ENCODE data around the gene MAMSTR.

MAMSTR gene

DNA sequence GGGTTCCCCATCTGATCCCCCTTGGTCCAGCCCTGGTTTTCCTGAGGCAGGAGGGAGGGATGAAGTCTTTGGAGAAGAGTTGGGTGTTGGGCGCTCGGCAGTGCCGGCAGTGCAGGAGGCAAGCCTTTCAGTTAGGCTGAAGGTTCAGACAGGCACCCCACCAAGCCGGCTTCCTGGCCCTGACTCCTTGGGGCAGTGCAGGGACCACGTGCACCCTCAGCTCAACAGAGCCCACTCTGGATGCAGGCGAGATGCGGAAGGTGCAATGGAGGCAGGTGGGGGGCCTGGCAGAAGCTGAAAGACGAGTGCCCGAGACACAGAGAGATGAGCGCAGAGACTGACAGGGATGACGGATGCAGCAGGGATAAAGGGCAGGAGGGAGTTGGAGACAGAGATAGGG lies 11.1 kb downstream of the MAMSTR start:
- DNase-seq (ENCODE audit: extremely low spot score), result no peak
- CTCF ChIA-PET, result no interaction called here
- POLR2A ChIA-PET, result no interaction called here

DNA sequence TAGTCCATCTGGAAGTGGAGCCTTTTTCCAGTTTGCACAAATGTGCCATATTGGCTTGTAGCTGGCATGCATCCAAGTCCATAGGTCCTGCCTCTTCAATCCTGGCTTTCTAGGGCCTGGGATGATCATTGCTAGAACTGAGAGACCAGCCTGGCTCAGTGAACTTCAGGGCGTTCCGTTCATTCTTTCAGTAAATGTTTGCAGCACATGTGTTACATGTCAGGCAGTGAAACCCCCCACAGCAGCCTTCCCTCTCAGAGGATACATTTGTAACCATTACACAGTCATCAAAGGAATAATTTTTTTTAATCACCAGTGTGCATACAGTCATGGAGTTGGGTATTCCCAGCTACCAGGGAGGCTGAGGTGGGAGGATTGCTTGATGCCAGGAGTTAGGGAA lies 14.1 kb downstream of the MAMSTR start:
- CTCF ChIA-PET, result no interaction called here

More for the DNA sequence above, 11.1 kb downstream of the MAMSTR start:
- TF ChIP-seq FOXM1 (IDR thresholded peaks at IDR 0.05; ENCODE audit: borderline replicate concordance), result no peak
- TF ChIP-seq FOXA1 (IDR thresholded peaks at IDR 0.05), result no peak
- TF ChIP-seq TARDBP (IDR thresholded peaks at IDR 0.05), result no peak
- TF ChIP-seq L3MBTL2 (conservative IDR thresholded peaks at IDR 0.05), result no peak
- no peak for TF ChIP-seq ARNT (IDR thresholded peaks at IDR 0.05)

DNA sequence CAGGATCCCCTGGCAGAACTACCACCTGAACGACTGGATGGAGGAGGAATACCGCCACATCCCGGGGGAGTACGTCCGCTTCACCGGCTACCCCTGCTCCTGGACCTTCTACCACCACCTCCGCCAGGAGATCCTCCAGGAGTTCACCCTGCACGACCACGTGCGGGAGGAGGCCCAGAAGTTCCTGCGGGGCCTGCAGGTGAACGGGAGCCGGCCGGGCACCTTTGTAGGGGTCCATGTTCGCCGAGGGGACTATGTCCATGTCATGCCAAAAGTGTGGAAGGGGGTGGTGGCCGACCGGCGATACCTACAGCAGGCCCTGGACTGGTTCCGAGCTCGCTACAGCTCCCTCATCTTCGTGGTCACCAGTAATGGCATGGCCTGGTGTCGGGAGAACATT lies 16.2 kb downstream of the MAMSTR start:
- CTCF ChIA-PET, result no interaction called here
- DNase-seq (ENCODE audit: extremely low spot score), result no peak
- POLR2A ChIA-PET, result no interaction called here
- TF ChIP-seq FOXM1 (IDR thresholded peaks at IDR 0.05; ENCODE audit: borderline replicate concordance) (no peak), L3MBTL2 (conservative IDR thresholded peaks at IDR 0.05) (no peak), ELF4 (IDR thresholded peaks at IDR 0.05) (no peak), HDGF (IDR thresholded peaks at IDR 0.05; ENCODE audit: borderline replicate concordance) (no peak), NFRKB (IDR thresholded peaks at IDR 0.05) (no peak), SUZ12 (IDR thresholded peaks at IDR 0.05) (no peak), LEF1 (IDR thresholded peaks at IDR 0.05; ENCODE audit: borderline replicate concordance) (no peak), CTBP1 (IDR thresholded peaks at IDR 0.05; ENCODE audit: borderline replicate concordance) (no peak), BHLHE40 (IDR thresholded peaks at IDR 0.05; ENCODE audit: borderline replicate concordance) (no peak)
- TF ChIP-seq, protein P1, sequence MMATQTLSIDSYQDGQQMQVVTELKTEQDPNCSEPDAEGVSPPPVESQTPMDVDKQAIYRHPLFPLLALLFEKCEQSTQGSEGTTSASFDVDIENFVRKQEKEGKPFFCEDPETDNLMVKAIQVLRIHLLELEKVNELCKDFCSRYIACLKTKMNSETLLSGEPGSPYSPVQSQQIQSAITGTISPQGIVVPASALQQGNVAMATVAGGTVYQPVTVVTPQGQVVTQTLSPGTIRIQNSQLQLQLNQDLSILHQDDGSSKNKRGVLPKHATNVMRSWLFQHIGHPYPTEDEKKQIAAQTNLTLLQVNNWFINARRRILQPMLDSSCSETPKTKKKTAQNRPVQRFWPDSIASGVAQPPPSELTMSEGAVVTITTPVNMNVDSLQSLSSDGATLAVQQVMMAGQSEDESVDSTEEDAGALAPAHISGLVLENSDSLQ (IDR thresholded peaks at IDR 0.05), result no peak

More for the DNA sequence above, 14.1 kb downstream of the MAMSTR start:
- POLR2A ChIA-PET, result no interaction called here
- DNase-seq (ENCODE audit: extremely low spot score), result no peak
- TF ChIP-seq FOXA1 (IDR thresholded peaks at IDR 0.05), result no peak
- TF ChIP-seq, protein P1 (IDR thresholded peaks at IDR 0.05), result no peak

DNA sequence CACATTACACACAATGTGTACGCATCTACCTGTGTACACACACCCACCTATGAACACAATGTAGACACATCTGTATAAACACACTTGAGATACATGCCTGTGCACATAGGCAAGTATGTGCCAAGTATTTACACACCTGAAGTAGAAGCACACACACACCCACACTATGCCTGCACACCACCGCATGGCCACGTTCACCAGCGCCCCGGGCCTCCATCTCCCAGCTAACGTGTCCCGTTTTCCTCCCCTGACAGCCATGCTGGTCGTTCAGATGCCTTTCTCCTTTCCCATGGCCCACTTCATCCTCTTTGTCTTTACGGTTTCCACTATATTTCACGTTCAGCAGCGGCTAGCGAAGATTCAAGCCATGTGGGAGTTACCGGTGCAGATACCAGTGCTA lies 16.8 kb downstream of the MAMSTR start:
- CTCF ChIA-PET, result no interaction called here

DNA sequence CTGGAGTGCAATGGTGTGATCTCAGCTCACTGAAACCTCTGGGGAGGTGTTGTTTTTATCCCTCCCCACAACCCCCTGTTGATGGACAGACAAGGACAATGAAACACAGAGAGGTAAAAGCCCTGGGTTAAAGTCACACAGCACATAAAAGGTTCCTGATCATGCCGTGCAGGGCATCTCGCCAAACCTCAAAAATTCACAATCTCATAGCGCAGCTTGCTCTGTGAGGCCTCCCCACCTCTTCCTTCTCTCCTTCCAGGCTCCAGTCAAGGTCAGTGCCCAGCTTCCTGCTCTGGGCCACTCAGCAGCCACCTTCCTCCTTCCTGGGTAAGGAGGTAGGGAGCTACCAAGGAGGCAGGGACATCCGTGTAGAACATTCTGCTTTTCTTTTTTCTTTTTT lies 21.5 kb downstream of the MAMSTR start:
- CTCF ChIA-PET, result no interaction called here

More for the DNA sequence above, 16.8 kb downstream of the MAMSTR start:
- POLR2A ChIA-PET, result no interaction called here
- TF ChIP-seq, protein P1 (IDR thresholded peaks at IDR 0.05), result no peak
- TF ChIP-seq L3MBTL2 (conservative IDR thresholded peaks at IDR 0.05) (no peak), NFRKB (IDR thresholded peaks at IDR 0.05) (no peak)
- no peak for DNase-seq (ENCODE audit: extremely low spot score)

DNA sequence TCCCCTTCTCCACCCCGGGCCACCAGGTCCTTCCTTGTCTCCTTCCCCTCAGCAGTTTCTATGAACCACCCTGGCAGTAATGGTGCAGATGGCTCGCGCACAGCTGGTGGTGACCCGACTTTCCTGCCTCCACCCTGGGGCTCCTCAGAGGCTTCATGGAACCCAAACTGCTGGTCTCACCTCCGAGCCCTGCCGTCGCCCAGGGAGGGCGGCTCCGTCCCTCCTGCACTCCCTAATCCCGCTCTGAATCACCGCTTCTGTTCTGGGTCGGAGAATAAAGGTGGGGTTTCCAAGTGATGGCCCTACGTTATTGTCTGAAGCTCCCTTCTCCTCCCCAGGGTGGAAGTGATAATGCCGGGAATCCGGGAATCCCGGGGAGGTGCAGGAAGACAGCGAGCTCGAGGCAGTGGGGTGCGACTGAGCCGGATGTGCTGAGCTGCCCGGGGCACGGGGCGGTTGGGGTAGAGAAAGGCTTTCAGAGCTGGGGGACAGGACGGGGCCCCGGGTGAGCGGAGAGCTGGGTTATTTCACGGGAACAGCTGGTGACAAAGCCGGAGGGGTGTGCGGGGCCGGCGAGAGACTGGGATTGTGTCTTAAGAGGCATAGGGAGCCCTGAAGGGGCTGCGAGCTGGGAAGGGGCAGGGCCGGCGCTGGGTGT lies 23.0 kb downstream of the MAMSTR start:
- DNase-seq (ENCODE audit: extremely low spot score), result no peak
- TF ChIP-seq CTBP1 (IDR thresholded peaks at IDR 0.05; ENCODE audit: borderline replicate concordance) (no peak), FOXM1 (IDR thresholded peaks at IDR 0.05; ENCODE audit: borderline replicate concordance) (no peak), HDGF (IDR thresholded peaks at IDR 0.05; ENCODE audit: borderline replicate concordance) (no peak), FOXK2 (IDR thresholded peaks at IDR 0.05) (no peak), NFRKB (IDR thresholded peaks at IDR 0.05) (no peak), SUZ12 (IDR thresholded peaks at IDR 0.05) (no peak), LEF1 (IDR thresholded peaks at IDR 0.05; ENCODE audit: borderline replicate concordance) (no peak), TARDBP (IDR thresholded peaks at IDR 0.05) (no peak), ARNT (IDR thresholded peaks at IDR 0.05) (no peak), FOXA1 (IDR thresholded peaks at IDR 0.05) (no peak), L3MBTL2 (conservative IDR thresholded peaks at IDR 0.05) (no peak), SP1 (IDR thresholded peaks at IDR 0.05) (no peak)
- TF ChIP-seq, protein P1 (IDR thresholded peaks at IDR 0.05), result no peak
- CTCF ChIA-PET, result interaction anchor here (0.7 kb wide), 1 partner anchor 89 kb away, joined by 3 read pairs; no protein-coding TSS in a partner anchor
- POLR2A ChIA-PET, result no interaction called here

More for the DNA sequence above, 21.5 kb downstream of the MAMSTR start:
- POLR2A ChIA-PET, result interaction anchor here (1.5 kb wide), 1 partner anchor 15 kb away, joined by 4 read pairs; no protein-coding TSS in a partner anchor
- no peak for DNase-seq (ENCODE audit: extremely low spot score)
- TF ChIP-seq FOXK2 (IDR thresholded peaks at IDR 0.05) (no peak), BHLHE40 (IDR thresholded peaks at IDR 0.05; ENCODE audit: borderline replicate concordance) (no peak), NFRKB (IDR thresholded peaks at IDR 0.05) (no peak), ZNF384 (IDR thresholded peaks at IDR 0.05) (no peak), ARNT (IDR thresholded peaks at IDR 0.05) (no peak), TARDBP (IDR thresholded peaks at IDR 0.05) (no peak), FOXA1 (IDR thresholded peaks at IDR 0.05) (no peak), CTBP1 (IDR thresholded peaks at IDR 0.05; ENCODE audit: borderline replicate concordance) (no peak), ELF4 (IDR thresholded peaks at IDR 0.05) (no peak), LEF1 (IDR thresholded peaks at IDR 0.05; ENCODE audit: borderline replicate concordance) (no peak), FOXM1 (IDR thresholded peaks at IDR 0.05; ENCODE audit: borderline replicate concordance) (no peak)

All from HEK293T (cell line).